Smooth muscle cell (in vitro differentiated cells): Measurements from ENCODE around the gene GBX2. TPM values are rescaled to one million over a fixed set of nuclear protein-coding genes. Genes with fewer than 3 reads are reported as not detected.

Source experiments
- DNase-seq: peaks from one replicate; lab custom pipeline; 2025; ENCODE audit not compliant: unreplicated experiment; lab: John Stamatoyannopoulos, UW
- H2AFZ ChIP-seq: fragments of 200-600 bp; sonication (generic); 2 replicates; pipeline ENCODE4 v1.6.0; 2016; ENCODE audit warnings: antibody characterized with exemption, low read depth, mild to moderate bottlenecking
- H3F3A ChIP-seq: fragments of 200-600 bp; sonication (generic); 2 replicates; pipeline ENCODE4 v1.6.0; 2017; ENCODE audit warnings: antibody characterized with exemption, low read depth
- H3K27ac ChIP-seq: fragments of 200-600 bp; sonication (generic); 2 replicates; pipeline ENCODE4 v1.5.1; 2016; ENCODE audit warnings: low read depth, mild to moderate bottlenecking
- H3K27me3 ChIP-seq: fragments of 200-600 bp; sonication (generic); 2 replicates; pipeline ENCODE4 v1.6.1; 2016; ENCODE audit warnings: low read depth, mild to moderate bottlenecking
- H3K36me3 ChIP-seq: fragments of 200-600 bp; sonication (generic); 2 replicates; pipeline ENCODE4 v1.5.1; 2016; ENCODE audit warnings: low read depth
- H3K4me1 ChIP-seq: fragments of 200-600 bp; sonication (generic); 2 replicates; pipeline ENCODE4 v1.5.1; 2016; ENCODE audit warnings: low read depth
- H3K4me2 ChIP-seq: fragments of 200-600 bp; sonication (generic); 2 replicates; pipeline ENCODE4 v1.6.0; 2016; ENCODE audit warnings: mild to moderate bottlenecking
- H3K4me3 ChIP-seq: fragments of 200-600 bp; sonication (generic); 2 replicates; pipeline ENCODE4 v1.5.1; 2016; ENCODE audit warnings: mild to moderate bottlenecking
- H3K79me2 ChIP-seq: fragments of 200-600 bp; sonication (generic); 2 replicates; pipeline ENCODE4 v1.6.0; 2016; ENCODE audit warnings: low read depth, mild to moderate bottlenecking
- H3K9ac ChIP-seq: fragments of 200-600 bp; sonication (generic); 2 replicates; pipeline ENCODE4 v1.6.0; 2016; ENCODE audit warnings: low read depth
- H3K9me3 ChIP-seq: fragments of 200-600 bp; sonication (generic); replicated peaks from 2 replicates; pipeline ENCODE4 v1.5.1; 2016; ENCODE audit warnings: low read depth
- H4K20me1 ChIP-seq: fragments of 200-600 bp; sonication (generic); 2 replicates; pipeline ENCODE4 v1.6.0; 2016; ENCODE audit warnings: low read depth
- CTCF ChIP-seq: fragments of 200-600 bp; sonication (generic); IDR thresholded peaks from 2 replicates; pipeline ENCODE4 v1.5.1; 2017; ENCODE audit warnings: borderline replicate concordance, mild to moderate bottlenecking, antibody characterized with exemption; ENCODE audit not compliant: insufficient read depth, poor library complexity, severe bottlenecking
- WGBS: methylation state at CpG from one replicate; pipeline ENCODE4 v1.1.7; 2016; ENCODE audit warnings: low lambda C conversion rate; 5-methylcytosine and 5-hydroxymethylcytosine counted together
- polyA plus RNA-seq: library from polyadenylated mRNA; unstranded; fragments of >200 nt; fragmentation: Nextera tagmentation; extraction: Ambion mirVana; gene quantifications from 2 replicates; pipeline ENCODE4 v1.2.1, GENCODE V29; 2016
- total RNA-seq: library from RNA; depleted of rRNA; stranded (reverse); fragments of >200 nt; gene quantifications from 2 replicates; pipeline ENCODE4 v1.2.3, GENCODE V29; 2014

Gene GBX2
- total and polyA plus RNA-seq, 2 experiments from 2014 or later: not detected

- H3K4me1 ChIP-seq: peaks cover 38% of the 10 kb centered on the region
- no peak overlapping the region for H2AFZ ChIP-seq
- no peaks in the 10 kb centered on the region for H4K20me1 ChIP-seq
- TF ChIP-seq CTCF: no peak
- no peak overlapping the region for H3K9ac ChIP-seq
- 19% methylated on average over 56 of the region's 58 CpGs for WGBS
- DNase-seq: no peak
- H3K79me2 ChIP-seq: no peaks in the 10 kb centered on the region
- no peaks in the 10 kb centered on the region for H3F3A ChIP-seq
- H3K9me3 ChIP-seq: no peaks in the 10 kb centered on the region
- peak overlapping the region; percentile 97 for H3K4me2 ChIP-seq
- peak overlapping the region; percentile 29 for H3K4me3 ChIP-seq
- H3K27me3 ChIP-seq: peaks cover 100% of the 10 kb centered on the region
- no peak overlapping the region for H3K27ac ChIP-seq
- no peaks in the 10 kb centered on the region for H3K36me3 ChIP-seq
Observed at GRCh38 chr2:236165842-236166795, 2.1 kb downstream of the GBX2 start.

- H3K4me3 ChIP-seq: peak overlapping the region; percentile 54
- 40% methylated on average over 18 of the region's 18 CpGs for WGBS
- peak overlapping the region; percentile 97 for H3K4me2 ChIP-seq
- H3K4me1 ChIP-seq: peaks cover 36% of the 10 kb centered on the region
- H3K36me3 ChIP-seq: no peaks in the 10 kb centered on the region
- peak overlapping the region; percentile 81 for H2AFZ ChIP-seq
- DNase-seq: no peak
- no peak overlapping the region for H3K9ac ChIP-seq
- H4K20me1 ChIP-seq: no peaks in the 10 kb centered on the region
- H3K9me3 ChIP-seq: no peaks in the 10 kb centered on the region
- TF ChIP-seq CTCF: no peak
- H3F3A ChIP-seq: no peaks in the 10 kb centered on the region
- H3K27ac ChIP-seq: no peak overlapping the region
- H3K27me3 ChIP-seq: peaks cover 100% of the 10 kb centered on the region
- H3K79me2 ChIP-seq: no peaks in the 10 kb centered on the region
Observed at GRCh38 chr2:236164925-236165841, 3.0 kb downstream of the GBX2 start.

DNA sequence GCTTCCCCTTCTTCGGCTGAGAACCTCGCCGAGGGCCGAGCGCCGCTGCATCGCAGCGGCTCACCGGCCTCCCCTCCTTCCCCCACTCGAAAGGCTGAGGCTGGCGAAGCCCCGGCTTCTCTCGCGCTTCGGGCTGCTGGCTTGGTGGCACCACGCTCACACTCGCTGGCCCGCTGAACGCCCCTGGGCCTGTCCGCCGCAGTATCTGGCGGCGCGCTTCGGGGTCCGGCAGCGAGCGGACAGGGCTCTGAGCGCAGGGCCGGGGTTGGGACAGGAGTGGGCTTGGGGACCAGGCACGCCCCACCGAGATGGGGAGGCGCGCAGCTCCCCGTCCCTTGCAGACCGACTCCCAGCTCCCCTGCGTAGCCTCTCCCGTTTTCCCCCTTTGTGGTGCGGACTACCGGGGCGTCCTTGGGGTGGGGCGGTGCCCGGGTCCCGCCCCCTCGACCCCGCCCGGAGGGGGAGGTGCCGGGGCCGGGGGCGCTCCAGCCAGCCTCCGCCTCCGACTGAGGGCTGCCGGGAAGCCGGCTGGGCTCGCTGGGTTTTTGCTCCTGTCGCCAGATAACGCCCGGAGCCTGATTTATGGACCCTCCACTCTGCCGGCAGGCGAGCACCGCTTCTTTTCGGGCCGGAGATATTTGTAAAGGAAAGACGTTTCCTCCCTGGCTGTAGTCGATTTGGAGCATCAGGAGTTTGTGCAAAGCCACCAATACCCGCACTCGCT lies 3.8 kb downstream of the GBX2 start:
- DNase-seq: no peak

More for the DNA sequence above, 3.8 kb downstream of the GBX2 start:
- H3K27me3 ChIP-seq: peaks cover 100% of the 10 kb centered on the region
- peak overlapping the region; percentile 54 for H3K4me3 ChIP-seq
- H3K9ac ChIP-seq: no peak overlapping the region
- H3K4me2 ChIP-seq: peak overlapping the region; percentile 97
- no peaks in the 10 kb centered on the region for H4K20me1 ChIP-seq
- H3K36me3 ChIP-seq: no peaks in the 10 kb centered on the region
- no peaks in the 10 kb centered on the region for H3F3A ChIP-seq
- no peak for TF ChIP-seq CTCF
- no peaks in the 10 kb centered on the region for H3K9me3 ChIP-seq
- no peaks in the 10 kb centered on the region for H3K79me2 ChIP-seq
- no peak overlapping the region for H3K27ac ChIP-seq
- H3K4me1 ChIP-seq: peaks cover 35% of the 10 kb centered on the region
- WGBS: 2% methylated on average over 48 of the region's 67 CpGs
- H2AFZ ChIP-seq: peak overlapping the region; percentile 81
